ENCODE data around the gene F12. TPM values are rescaled to one million over a fixed set of nuclear protein-coding genes. Genes with fewer than 3 reads are reported as not detected.

The F12 gene
- total RNA-seq, 1 experiment from 2014 or later, result 12.8 TPM

GRCh38 chr5:177433658-177434217 is 24.4 kb upstream of the F12 start:
- no peak for DNase-seq (ENCODE audit: extremely low read depth, low read depth)

- DNase-seq (ENCODE audit: extremely low read depth, low read depth), result no peak
Observed at GRCh38 chr5:177432839-177433657, 23.7 kb upstream of the F12 start.

DNA sequence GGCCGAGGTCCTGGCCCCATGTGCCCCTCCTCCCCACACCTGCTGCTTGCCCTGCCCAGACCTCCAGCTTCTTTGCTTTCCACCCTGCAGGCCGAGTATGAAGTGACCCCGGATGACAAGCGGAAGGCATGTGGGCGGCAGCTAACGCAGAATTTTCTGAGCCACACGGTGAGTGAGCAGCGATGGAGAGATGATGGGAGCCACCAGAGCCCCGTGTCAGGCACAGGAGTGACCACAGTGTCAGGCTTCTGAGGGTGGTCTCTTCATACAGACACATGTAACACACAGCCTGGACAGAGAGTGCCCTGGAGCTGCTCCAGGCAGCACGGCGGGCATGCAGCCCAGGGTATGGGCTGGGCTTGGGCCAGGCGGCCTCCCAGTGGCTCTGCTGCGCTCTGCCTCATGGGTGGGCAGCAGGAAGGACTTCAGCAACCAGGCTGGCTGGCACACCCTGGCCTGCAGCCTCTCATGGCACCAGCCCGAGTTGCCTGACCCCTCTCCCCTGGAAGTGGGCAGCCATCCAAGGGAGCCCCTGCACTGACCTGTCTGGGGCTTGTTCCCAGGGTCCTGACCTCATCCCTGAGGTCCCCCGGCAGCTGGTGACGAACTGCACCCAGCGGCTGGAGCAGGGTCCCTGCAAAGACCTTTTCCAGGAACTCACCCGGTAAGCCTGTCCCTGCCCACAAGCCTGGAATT is 22.9 kb upstream of the F12 start:
- no peak for DNase-seq (ENCODE audit: extremely low read depth, low read depth)

- DNase-seq (ENCODE audit: extremely low read depth, low read depth), result no peak
Observed at GRCh38 chr5:177431317-177432142, 22.2 kb upstream of the F12 start.

DNA sequence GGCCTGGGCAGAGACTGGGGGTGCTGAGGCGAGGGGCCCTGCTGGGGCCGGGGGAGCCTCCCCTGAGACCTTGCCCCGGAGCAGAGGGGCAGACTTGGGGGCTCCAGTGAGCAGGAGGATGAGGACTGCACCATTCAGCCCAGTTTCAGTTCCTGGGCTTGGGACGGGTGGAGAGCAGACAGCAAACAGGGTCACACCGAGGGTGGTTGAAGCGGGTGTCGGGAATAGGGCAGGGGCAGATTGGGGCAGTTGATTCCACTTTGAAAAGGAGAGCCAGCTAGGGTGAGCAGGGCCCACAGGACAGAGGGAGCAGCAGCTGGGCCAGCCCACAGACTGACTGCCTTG is 21.6 kb upstream of the F12 start:
- DNase-seq (ENCODE audit: extremely low read depth, low read depth), result no peak

DNA sequence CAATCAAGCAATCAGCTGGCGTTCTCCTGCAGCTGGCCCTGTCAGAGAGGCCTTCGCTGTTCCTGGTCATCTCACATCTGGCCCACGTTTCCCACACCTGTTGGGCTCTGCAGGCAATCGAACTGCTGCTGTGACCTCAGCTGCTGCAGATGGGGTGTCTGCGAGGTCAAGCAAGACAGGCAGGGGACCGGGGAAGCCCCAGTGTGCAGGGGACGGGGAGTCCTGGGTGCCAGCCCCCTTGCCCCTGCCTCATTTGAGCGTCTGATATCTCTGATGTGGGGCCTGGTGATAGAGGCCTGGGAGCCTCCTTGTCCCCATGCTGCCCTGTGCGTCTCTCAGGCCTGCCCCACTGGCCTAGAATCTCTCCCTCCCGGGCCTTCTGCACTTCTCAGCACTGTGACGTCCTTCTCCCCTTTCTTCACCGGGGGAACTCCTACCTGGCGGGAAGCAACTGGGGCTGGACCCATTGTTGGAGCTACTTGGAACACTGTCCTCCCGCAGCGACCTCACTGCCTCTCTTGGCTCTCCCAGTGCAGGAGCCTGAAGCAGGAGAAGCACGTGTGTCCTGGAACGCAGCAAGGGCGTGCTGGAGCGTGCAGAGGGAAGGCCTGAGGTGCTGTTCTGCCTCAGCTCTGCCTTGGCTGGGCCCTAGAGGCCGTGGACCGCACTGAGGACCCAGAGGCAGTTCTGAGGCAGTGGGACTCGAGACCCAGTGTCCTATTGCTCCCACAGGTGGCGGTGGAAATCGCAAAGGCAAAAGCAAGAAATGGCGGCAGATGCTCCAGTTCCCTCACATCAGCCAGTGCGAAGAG is 21.0 kb upstream of the F12 start:
- no peak for DNase-seq (ENCODE audit: extremely low read depth, low read depth)

DNA sequence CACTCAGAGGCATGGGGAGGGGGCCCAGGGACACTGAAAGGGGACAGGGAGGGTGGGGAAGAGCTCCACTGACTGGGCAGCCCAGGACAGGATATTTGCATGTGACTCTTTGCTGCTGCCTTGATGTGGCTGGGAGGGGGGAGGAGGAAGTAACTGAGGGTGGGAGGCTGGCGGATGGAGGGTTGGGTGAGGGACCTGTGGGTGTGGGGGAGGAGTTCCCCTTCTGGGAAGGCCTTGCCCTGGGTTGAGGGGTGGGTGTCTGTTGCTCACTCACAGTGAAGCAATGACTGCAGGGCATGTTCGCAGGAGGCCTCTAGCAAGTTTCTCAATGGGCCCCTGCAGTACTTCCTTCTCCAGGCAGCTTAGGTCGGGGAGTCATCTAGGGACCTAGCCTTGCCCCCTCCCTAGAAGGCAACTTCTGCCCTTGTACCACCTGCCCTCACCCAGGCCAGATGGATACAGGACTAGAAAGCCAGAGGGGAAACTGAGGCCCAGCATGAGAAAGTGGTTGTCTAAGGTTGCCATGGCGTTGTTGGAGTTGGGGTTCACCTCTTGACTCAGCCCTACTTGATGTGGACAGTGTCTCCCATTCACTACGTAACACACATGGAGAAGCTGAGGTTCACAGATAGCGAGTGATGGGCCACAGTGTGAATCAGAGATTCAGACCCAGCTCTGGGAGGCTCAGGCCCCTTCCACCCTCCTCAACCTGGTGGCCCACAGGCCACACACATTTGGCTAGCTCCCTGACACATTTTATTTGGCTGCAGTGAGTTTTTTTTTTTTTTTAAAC is 20.1 kb upstream of the F12 start:
- no peak for DNase-seq (ENCODE audit: extremely low read depth, low read depth)

GRCh38 chr5:177428574-177429217 is 19.3 kb upstream of the F12 start:
- DNase-seq (ENCODE audit: extremely low read depth, low read depth), result no peak

- no peak for DNase-seq (ENCODE audit: extremely low read depth, low read depth)
Observed at GRCh38 chr5:177427919-177428573, 18.7 kb upstream of the F12 start.

GRCh38 chr5:177427211-177427822 is 18.0 kb upstream of the F12 start:
- DNase-seq (ENCODE audit: extremely low read depth, low read depth), result no peak

GRCh38 chr5:177426566-177427210 is 17.3 kb upstream of the F12 start, which contains the start of gene GRK6:
Gene GRK6 (plus strand): TSS chr5:177426676. CDS start chr5:177426846, 170 bp downstream.
- DNase-seq (ENCODE audit: extremely low read depth, low read depth), result no peak

DNA sequence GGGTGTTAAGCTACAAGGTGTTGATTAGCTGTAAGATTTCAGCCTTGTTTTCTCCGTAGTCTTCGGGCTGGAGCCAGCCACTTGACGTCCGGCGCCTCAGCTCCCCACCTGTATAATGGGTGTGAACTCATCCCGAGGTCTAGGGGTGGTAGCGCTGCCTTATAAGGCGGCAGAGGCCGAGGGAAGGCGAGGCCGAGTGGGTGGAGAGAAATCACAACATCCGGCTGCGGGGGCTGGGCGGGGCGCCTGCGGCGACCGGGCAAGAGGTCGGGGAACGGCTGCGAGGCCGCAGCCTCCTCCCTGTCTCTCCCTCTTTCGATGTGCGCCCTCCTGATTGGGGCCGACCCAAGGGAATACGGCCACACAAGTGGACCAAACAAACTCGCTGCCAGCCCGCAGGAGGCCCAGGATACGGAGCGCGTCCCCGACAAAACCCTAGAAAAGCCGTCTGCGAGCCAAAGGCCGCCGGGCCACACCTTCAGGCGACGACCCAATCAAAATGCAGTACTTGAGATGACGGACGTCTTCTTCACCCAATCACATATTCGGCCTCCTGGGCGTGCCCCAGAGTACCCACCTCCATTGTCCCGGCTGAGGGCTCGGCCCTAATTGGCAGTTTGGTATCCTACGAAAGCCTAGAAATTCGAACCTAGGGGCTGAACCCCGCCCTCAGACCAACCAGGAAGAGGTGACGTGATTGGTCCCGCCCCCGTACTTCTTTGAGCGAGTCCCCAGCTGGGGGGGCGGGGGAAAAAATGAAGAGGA is 16.6 kb upstream of the F12 start:
- DNase-seq (ENCODE audit: extremely low read depth, low read depth), result peak; percentile 100

GRCh38 chr5:177425196-177425800 is 15.9 kb upstream of the F12 start:
- no peak for DNase-seq (ENCODE audit: extremely low read depth, low read depth)

GRCh38 chr5:177423671-177424070 is 14.3 kb upstream of the F12 start:
- DNase-seq (ENCODE audit: extremely low read depth, low read depth), result no peak

DNA sequence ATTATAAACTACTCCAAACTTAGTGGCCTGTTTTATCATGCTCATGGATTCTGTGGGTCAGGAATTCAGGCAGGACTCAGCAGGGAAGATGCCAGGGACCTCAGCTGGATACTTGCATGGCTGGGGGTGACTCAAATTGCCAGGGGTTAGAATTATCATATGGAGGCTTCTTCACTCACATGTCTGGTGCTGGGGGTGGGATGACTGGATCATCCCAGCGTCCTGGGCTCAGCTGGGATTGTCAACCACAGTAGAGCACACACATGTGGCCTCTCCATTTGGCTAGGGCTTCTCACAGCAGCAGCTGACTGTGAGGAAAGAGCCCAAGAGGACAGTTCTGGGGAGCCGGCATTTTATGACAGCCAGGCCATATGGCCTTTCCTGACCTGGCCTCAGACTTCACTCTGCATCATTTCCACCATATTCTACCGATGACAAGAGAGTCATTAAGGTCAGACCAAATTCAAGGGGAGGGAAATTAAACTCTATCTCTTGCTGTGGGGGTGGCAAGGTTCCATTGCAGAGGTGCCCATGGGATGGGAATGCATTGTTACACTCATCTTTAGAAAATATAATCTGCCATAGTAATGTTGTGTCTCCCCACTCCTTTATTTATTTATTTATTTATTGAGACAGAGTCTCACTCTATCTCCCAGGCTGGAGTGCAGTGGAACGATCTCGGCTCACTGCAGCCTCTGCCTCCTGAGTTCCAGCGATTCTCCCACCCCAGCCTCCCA is 11.9 kb upstream of the F12 start:
- DNase-seq (ENCODE audit: extremely low read depth, low read depth), result no peak
